Effector memory CD8-positive, alpha-beta T cell (primary cell): ENCODE results near the gene BOD1.

Experiments
- ATAC-seq: fragments of 150-1000 bp; cut with Tn5 transposase; replicated peaks from 2 replicates; pipeline ENCODE4 v1.10.0; 2021; ENCODE audit warnings: mild to moderate bottlenecking, moderate library complexity
- DNase-seq, 3 experiments: peaks; one replicate each; pipeline ENCODE4 v3.0.0; 2021
- H3K27ac Mint-ChIP-seq, 2 donors: one replicate each; pipeline ENCODE4 v1.8.0; 2022; ENCODE audit warnings: mild to moderate bottlenecking in 2 of 2, mixed read lengths in 2 of 2, moderate library complexity in 2 of 2
- H3K27me3 Mint-ChIP-seq, 2 donors: one replicate each; pipeline ENCODE4 v1.8.0; 2022; ENCODE audit warnings: mixed read lengths in 2 of 2
- H3K36me3 Mint-ChIP-seq: one replicate; pipeline ENCODE4 v1.8.0; 2022; ENCODE audit warnings: mild to moderate bottlenecking, moderate library complexity, mixed read lengths; ENCODE audit not compliant: insufficient read depth
- H3K4me1 Mint-ChIP-seq, 2 donors: one replicate each; pipeline ENCODE4 v1.8.0; 2022; ENCODE audit warnings: low read depth in 2 of 2, mixed read lengths in 2 of 2
- H3K4me3 Mint-ChIP-seq, 2 donors: one replicate each; pipeline ENCODE4 v1.8.0; 2022; ENCODE audit warnings: mild to moderate bottlenecking in 2 of 2, mixed read lengths in 2 of 2, moderate library complexity in 2 of 2
- H3K9me3 Mint-ChIP-seq, 2 donors: one replicate each; pipeline ENCODE4 v1.8.0; 2022; ENCODE audit warnings: mixed read lengths in 2 of 2

Gene BOD1

GRCh38 chr5:173630724-173631365, 14.4 kb upstream of the BOD1 start:
- DNase-seq (no peak), ATAC-seq (no peak)
- Mint-ChIP-seq H3K27me3 (peaks cover 21 to 63% of the 10 kb centered on the region in 2 donors), H3K4me1 (no peaks in the 10 kb centered on the region), H3K27ac (no peak overlapping the region), H3K9me3 (no peaks in the 10 kb centered on the region), H3K4me3 (no peak overlapping the region), H3K36me3 (no peaks in the 10 kb centered on the region)

- no peak for DNase-seq
- H3K4me3 Mint-ChIP-seq: no peak overlapping the region
- ATAC-seq: no peak
- H3K4me1 Mint-ChIP-seq: no peaks in the 10 kb centered on the region
- no peak overlapping the region for H3K27ac Mint-ChIP-seq
- no peaks in the 10 kb centered on the region for H3K9me3 Mint-ChIP-seq
- peaks cover 18 to 51% of the 10 kb centered on the region in 2 donors for H3K27me3 Mint-ChIP-seq
- H3K36me3 Mint-ChIP-seq: no peaks in the 10 kb centered on the region
These were observed 13.2 kb upstream of the BOD1 start for GRCh38 chr5:173629628-173630027.

GRCh38 chr5:173628501-173628900, 12.1 kb upstream of the BOD1 start:
- H3K4me1 Mint-ChIP-seq: no peaks in the 10 kb centered on the region
- no peak overlapping the region for H3K27ac Mint-ChIP-seq
- H3K27me3 Mint-ChIP-seq: peaks cover 22 to 41% of the 10 kb centered on the region in 2 donors
- DNase-seq: no peak
- no peaks in the 10 kb centered on the region for H3K36me3 Mint-ChIP-seq
- H3K4me3 Mint-ChIP-seq: no peak overlapping the region
- ATAC-seq: no peak
- H3K9me3 Mint-ChIP-seq: no peaks in the 10 kb centered on the region

- Mint-ChIP-seq H3K27me3 (peaks cover 22 to 40% of the 10 kb centered on the region in 2 donors), H3K4me3 (no peak overlapping the region), H3K36me3 (no peaks in the 10 kb centered on the region), H3K9me3 (no peaks in the 10 kb centered on the region), H3K27ac (no peak overlapping the region), H3K4me1 (no peaks in the 10 kb centered on the region)
- DNase-seq: no peak
- no peak for ATAC-seq
These were observed 11.5 kb upstream of the BOD1 start for GRCh38 chr5:173627860-173628392.

- ATAC-seq (no peak), DNase-seq (no peak)
- H3K9me3 Mint-ChIP-seq: no peaks in the 10 kb centered on the region
- H3K4me1 Mint-ChIP-seq: no peaks in the 10 kb centered on the region
- no peak overlapping the region for H3K4me3 Mint-ChIP-seq
- H3K36me3 Mint-ChIP-seq: no peaks in the 10 kb centered on the region
- H3K27ac Mint-ChIP-seq: no peak overlapping the region
- H3K27me3 Mint-ChIP-seq: peaks cover 22 to 33% of the 10 kb centered on the region in 2 donors
These were observed 10.8 kb upstream of the BOD1 start for GRCh38 chr5:173627271-173627670.

GRCh38 chr5:173626505-173626820, 10.0 kb upstream of the BOD1 start:
- Mint-ChIP-seq H3K27ac (no peak overlapping the region), H3K4me3 (no peak overlapping the region), H3K27me3 (peaks cover 22 to 32% of the 10 kb centered on the region in 2 donors), H3K4me1 (no peaks in the 10 kb centered on the region), H3K9me3 (no peaks in the 10 kb centered on the region), H3K36me3 (no peaks in the 10 kb centered on the region)
- no peak for ATAC-seq
- DNase-seq: no peak

GRCh38 chr5:173625673-173626504, 9.4 kb upstream of the BOD1 start:
- ATAC-seq (no peak), DNase-seq (no peak)
- H3K27ac Mint-ChIP-seq: no peak overlapping the region
- no peak overlapping the region for H3K4me3 Mint-ChIP-seq
- no peaks in the 10 kb centered on the region for H3K9me3 Mint-ChIP-seq
- no peaks in the 10 kb centered on the region for H3K36me3 Mint-ChIP-seq
- H3K4me1 Mint-ChIP-seq: no peaks in the 10 kb centered on the region
- peaks cover 22 to 32% of the 10 kb centered on the region in 2 donors for H3K27me3 Mint-ChIP-seq

- Mint-ChIP-seq H3K4me3 (no peak overlapping the region), H3K9me3 (no peaks in the 10 kb centered on the region), H3K36me3 (no peaks in the 10 kb centered on the region), H3K4me1 (no peaks in the 10 kb centered on the region), H3K27me3 (peaks cover 22 to 32% of the 10 kb centered on the region in 2 donors), H3K27ac (no peak overlapping the region)
- ATAC-seq (no peak), DNase-seq (no peak)
These were observed 8.8 kb upstream of the BOD1 start for GRCh38 chr5:173625261-173625660.

- no peak for DNase-seq
- Mint-ChIP-seq H3K9me3 (no peaks in the 10 kb centered on the region), H3K27ac (no peak overlapping the region), H3K27me3 (peaks cover 21 to 29% of the 10 kb centered on the region in 2 donors), H3K4me1 (no peaks in the 10 kb centered on the region), H3K36me3 (no peaks in the 10 kb centered on the region), H3K4me3 (no peak overlapping the region)
- no peak for ATAC-seq
These were observed 7.8 kb upstream of the BOD1 start for GRCh38 chr5:173624282-173624681.

- ATAC-seq: no peak
- no peaks in the 10 kb centered on the region for H3K9me3 Mint-ChIP-seq
These were observed 7.3 kb upstream of the BOD1 start for GRCh38 chr5:173623789-173624188.

GRCh38 chr5:173623296-173623771, 6.9 kb upstream of the BOD1 start:
- Mint-ChIP-seq H3K4me1 (no peaks in the 10 kb centered on the region), H3K9me3 (no peaks in the 10 kb centered on the region), H3K36me3 (no peaks in the 10 kb centered on the region), H3K4me3 (no peak overlapping the region), H3K27me3 (peaks cover 16 to 21% of the 10 kb centered on the region in 2 donors), H3K27ac (no peak overlapping the region)
- no peak for ATAC-seq
- DNase-seq: no peak

More at GRCh38 chr5:173623789-173624188, 7.3 kb upstream of the BOD1 start:
- Mint-ChIP-seq H3K4me1 (no peaks in the 10 kb centered on the region), H3K27me3 (peaks cover 16 to 25% of the 10 kb centered on the region in 2 donors), H3K36me3 (no peaks in the 10 kb centered on the region), H3K27ac (no peak overlapping the region), H3K4me3 (no peak overlapping the region)
- no peak for DNase-seq

GRCh38 chr5:173622183-173623047, 6.0 kb upstream of the BOD1 start:
- H3K27ac Mint-ChIP-seq: no peak overlapping the region
- H3K9me3 Mint-ChIP-seq: no peaks in the 10 kb centered on the region
- H3K4me1 Mint-ChIP-seq: no peaks in the 10 kb centered on the region
- no peak overlapping the region for H3K4me3 Mint-ChIP-seq
- peaks cover 9 to 12% of the 10 kb centered on the region in 2 donors for H3K27me3 Mint-ChIP-seq
- H3K36me3 Mint-ChIP-seq: no peaks in the 10 kb centered on the region
- DNase-seq (no peak), ATAC-seq (no peak)

GRCh38 chr5:173620784-173621183, 4.3 kb upstream of the BOD1 start:
- Mint-ChIP-seq H3K36me3 (no peaks in the 10 kb centered on the region), H3K4me3 (no peak overlapping the region), H3K27ac (no peak overlapping the region), H3K27me3 (peaks cover 0 to 8% of the 10 kb centered on the region in 2 donors), H3K9me3 (no peaks in the 10 kb centered on the region), H3K4me1 (peaks cover 4 to 8% of the 10 kb centered on the region in 2 donors)
- ATAC-seq (no peak), DNase-seq (no peak)
